Endothelial cell (in vitro differentiated cells): ENCODE results near the gene SLC52A3. TPM values are rescaled to one million over a fixed set of nuclear protein-coding genes. Genes with fewer than 3 reads are reported as not detected.

Experiments used
- DNase-seq: peaks from one replicate; pipeline ENCODE4 v3.0.0; 2021; ENCODE audit warnings: low spot score
- H3K27ac Mint-ChIP-seq: one replicate; pipeline ENCODE4 v1.8.0; 2021; ENCODE audit warnings: mixed read lengths, inconsistent platforms; ENCODE audit not compliant: unreplicated experiment
- H3K27me3 Mint-ChIP-seq: one replicate; pipeline ENCODE4 v1.8.0; 2021; ENCODE audit warnings: mild to moderate bottlenecking, moderate library complexity, mixed read lengths, inconsistent platforms; ENCODE audit not compliant: unreplicated experiment
- H3K36me3 Mint-ChIP-seq: one replicate; pipeline ENCODE4 v1.8.0; 2021; ENCODE audit warnings: mild to moderate bottlenecking, low read depth, mixed read lengths, inconsistent platforms; ENCODE audit not compliant: unreplicated experiment
- H3K4me1 Mint-ChIP-seq: one replicate; pipeline ENCODE4 v1.8.0; 2021; ENCODE audit warnings: mild to moderate bottlenecking, mixed read lengths, inconsistent platforms; ENCODE audit not compliant: unreplicated experiment
- H3K4me3 Mint-ChIP-seq: one replicate; pipeline ENCODE4 v1.8.0; 2021; ENCODE audit warnings: mild to moderate bottlenecking, mixed read lengths, inconsistent platforms; ENCODE audit not compliant: unreplicated experiment
- H3K9me3 Mint-ChIP-seq: one replicate; pipeline ENCODE4 v1.8.0; 2021; ENCODE audit warnings: mixed read lengths, inconsistent platforms; ENCODE audit not compliant: unreplicated experiment
- total RNA-seq: library from RNA; stranded (reverse); fragmentation: NEBNext Ultra II Directional; extraction: Animal tissue kit (Norgen Biotek cat#: 25700); gene quantifications from one replicate; pipeline ENCODE4 v1.2.1, GENCODE V29; 2021; ENCODE audit not compliant: unreplicated experiment
- TF ChIP-seq, protein P1 (sequence below): fragments of 200-600 bp; sonication (generic); IDR thresholded peaks from one replicate; pipeline ENCODE4 v1.5.0; 2021; ENCODE audit warnings: antibody characterized with exemption; ENCODE audit not compliant: unreplicated experiment

Gene SLC52A3
- total RNA-seq, 1 donor from 2014 or later = 2.9 TPM

DNA sequence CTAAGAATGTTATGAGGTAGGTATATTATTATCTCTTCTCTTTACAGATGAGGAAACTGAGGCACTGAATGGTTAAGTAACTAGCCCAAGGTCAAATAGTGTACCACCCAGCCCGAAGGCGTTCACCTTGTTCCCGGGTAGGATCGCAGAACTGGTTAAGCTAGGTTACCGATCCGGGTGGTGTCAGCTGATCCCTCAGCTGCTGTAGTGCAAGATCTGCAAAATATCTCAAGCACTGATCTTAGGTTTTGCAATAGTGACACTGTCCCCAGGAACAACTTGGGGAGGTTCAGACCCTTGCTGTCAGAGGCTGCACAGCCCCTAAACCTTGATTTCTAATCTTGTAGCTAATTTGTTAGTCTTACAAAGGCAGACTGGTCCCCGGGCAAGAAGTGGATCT, 28.1 kb downstream of the SLC52A3 start:
- Mint-ChIP-seq H3K27me3 (peaks cover 10% of the 10 kb centered on the region), H3K4me3 (no peak overlapping the region), H3K27ac (no peak overlapping the region), H3K36me3 (peaks cover 3% of the 10 kb centered on the region), H3K4me1 (no peaks in the 10 kb centered on the region), H3K9me3 (peaks cover 4% of the 10 kb centered on the region)
- DNase-seq = no peak
- TF ChIP-seq, protein P1, sequence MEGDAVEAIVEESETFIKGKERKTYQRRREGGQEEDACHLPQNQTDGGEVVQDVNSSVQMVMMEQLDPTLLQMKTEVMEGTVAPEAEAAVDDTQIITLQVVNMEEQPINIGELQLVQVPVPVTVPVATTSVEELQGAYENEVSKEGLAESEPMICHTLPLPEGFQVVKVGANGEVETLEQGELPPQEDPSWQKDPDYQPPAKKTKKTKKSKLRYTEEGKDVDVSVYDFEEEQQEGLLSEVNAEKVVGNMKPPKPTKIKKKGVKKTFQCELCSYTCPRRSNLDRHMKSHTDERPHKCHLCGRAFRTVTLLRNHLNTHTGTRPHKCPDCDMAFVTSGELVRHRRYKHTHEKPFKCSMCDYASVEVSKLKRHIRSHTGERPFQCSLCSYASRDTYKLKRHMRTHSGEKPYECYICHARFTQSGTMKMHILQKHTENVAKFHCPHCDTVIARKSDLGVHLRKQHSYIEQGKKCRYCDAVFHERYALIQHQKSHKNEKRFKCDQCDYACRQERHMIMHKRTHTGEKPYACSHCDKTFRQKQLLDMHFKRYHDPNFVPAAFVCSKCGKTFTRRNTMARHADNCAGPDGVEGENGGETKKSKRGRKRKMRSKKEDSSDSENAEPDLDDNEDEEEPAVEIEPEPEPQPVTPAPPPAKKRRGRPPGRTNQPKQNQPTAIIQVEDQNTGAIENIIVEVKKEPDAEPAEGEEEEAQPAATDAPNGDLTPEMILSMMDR = no peak

DNA sequence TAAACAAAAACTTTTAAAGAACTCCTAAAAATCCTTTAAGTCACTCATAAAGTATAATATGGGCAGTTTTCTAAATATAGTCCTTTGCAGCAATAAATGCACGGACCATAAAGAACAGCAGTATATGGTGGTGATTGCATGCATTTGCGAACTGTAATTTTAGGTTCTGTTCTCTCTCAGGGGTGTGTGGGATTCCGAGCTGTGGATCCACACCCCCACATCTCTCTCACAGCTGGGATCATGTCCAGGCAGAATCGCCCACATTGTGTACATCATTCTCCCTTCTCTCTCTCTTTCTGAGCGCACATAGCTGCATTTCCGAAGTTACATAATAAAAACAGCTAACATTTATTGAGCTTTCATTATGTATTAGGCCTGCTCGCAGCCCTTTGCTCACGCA, 28.6 kb downstream of the SLC52A3 start:
- no peaks in the 10 kb centered on the region for H3K4me1 Mint-ChIP-seq
- H3K36me3 Mint-ChIP-seq = peaks cover 3% of the 10 kb centered on the region
- H3K27ac Mint-ChIP-seq = no peak overlapping the region
- H3K4me3 Mint-ChIP-seq = no peak overlapping the region
- H3K9me3 Mint-ChIP-seq = peaks cover 1% of the 10 kb centered on the region
- DNase-seq = no peak
- H3K27me3 Mint-ChIP-seq = peaks cover 10% of the 10 kb centered on the region
- TF ChIP-seq, protein P1 = no peak

DNA sequence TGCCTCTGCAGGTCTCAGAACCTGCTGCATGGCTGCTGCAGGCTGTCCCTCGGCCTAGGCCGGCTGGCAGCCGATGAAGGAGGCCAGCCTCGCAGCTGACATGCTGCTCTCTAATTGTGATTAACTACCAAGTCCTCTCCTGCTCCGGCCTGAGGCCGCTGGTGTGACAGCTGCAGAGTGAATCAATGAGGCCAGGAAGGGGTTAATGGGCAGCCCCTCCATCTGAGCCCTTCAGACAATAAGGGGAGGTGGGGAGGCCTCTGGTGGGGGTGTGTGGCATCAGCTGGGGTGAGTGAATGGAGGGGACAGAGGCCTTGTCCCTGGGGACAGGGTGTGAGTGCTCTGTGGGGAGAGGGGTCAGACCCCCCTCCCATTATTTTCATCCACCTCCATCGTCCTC, 34.4 kb downstream of the SLC52A3 start:
- Mint-ChIP-seq H3K4me1 (no peaks in the 10 kb centered on the region), H3K9me3 (no peaks in the 10 kb centered on the region), H3K27ac (no peak overlapping the region), H3K4me3 (no peak overlapping the region), H3K27me3 (peaks cover 4% of the 10 kb centered on the region), H3K36me3 (no peaks in the 10 kb centered on the region)
- DNase-seq = no peak
- TF ChIP-seq, protein P1 = no peak

DNA sequence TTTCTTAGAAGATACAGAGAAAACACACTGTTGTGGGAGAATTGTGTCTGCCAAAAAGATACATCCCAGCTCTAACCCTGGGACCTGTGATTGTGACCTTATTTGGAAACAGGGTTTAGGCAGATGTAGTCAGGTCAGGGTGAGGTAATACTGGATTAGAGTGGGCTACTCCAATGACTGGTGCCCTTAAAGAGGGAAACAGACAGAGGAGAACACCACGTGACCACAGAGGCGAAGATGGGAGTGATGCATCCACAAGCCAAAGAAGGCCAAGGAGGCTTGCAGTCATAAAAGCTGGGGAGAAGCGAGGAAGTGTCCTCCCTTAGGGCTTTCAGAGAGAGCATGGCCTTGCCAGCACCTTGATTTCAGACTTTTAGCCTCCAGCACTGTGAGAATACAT, 35.6 kb downstream of the SLC52A3 start:
- DNase-seq = no peak
- Mint-ChIP-seq H3K4me1 (no peaks in the 10 kb centered on the region), H3K36me3 (no peaks in the 10 kb centered on the region), H3K9me3 (no peaks in the 10 kb centered on the region), H3K27ac (no peak overlapping the region), H3K27me3 (peaks cover 2% of the 10 kb centered on the region), H3K4me3 (no peak overlapping the region)
- TF ChIP-seq, protein P1 = no peak

DNA sequence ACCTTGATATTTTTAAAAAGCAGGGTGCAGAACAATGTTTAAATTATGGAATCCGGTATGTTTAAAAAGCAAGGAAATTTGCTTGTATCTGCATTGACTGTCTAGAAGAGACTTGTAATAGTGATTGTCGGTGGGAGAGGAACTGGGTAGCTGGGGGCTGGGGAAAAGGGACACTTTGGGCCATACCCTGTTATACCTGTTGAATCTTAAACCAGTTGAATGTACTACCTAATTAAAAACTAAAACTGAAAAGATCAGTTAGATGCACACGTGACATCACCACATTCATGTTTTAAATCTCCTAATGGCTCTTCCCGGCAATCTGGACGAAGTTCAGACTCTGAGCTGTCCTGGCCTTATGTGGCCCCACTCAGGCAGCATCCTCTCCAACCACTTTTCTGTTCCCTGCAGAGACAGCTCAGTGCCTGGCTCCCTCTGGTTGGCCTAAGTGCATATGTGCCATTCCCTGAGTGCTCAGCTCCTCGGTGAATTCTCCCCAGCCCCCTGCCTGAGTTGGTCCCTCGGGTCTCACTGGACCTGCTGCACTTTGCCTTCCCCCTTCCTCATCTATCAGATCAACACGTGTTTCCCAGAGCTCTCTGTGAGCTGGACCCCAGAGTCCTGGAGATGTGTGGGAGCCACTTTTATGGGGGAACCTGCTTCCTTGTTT, 36.3 kb downstream of the SLC52A3 start:
- Mint-ChIP-seq H3K36me3 (no peaks in the 10 kb centered on the region), H3K9me3 (no peaks in the 10 kb centered on the region), H3K27ac (no peak overlapping the region), H3K4me3 (no peak overlapping the region), H3K27me3 (peaks cover 2% of the 10 kb centered on the region), H3K4me1 (no peaks in the 10 kb centered on the region)
- no peak for DNase-seq
- TF ChIP-seq, protein P1 = no peak
